Mesenteric fat pad (tissue), 1 donor: ENCODE measurements around the gene LRRC26. TPM values are rescaled to one million over a fixed set of nuclear protein-coding genes. Genes with fewer than 3 reads are reported as not detected.

ENCODE experiments used
- DNase-seq: peaks from one replicate; pipeline ENCODE4 v3.0.0-alpha.2; 2020; ENCODE audit warnings: low spot score
- total RNA-seq: library from RNA; stranded (reverse); fragmentation: NEBNext Ultra II Directional; extraction: Animal tissue kit (Norgen Biotek cat#: 25700); gene quantifications from one replicate; pipeline ENCODE4 v1.2.1, GENCODE V29; 2021
- donor health status: DM: yes; HTN: yes; CAD: no.

The LRRC26 gene
- total RNA-seq, 1 donor from 2014 or later: not detected

DNA sequence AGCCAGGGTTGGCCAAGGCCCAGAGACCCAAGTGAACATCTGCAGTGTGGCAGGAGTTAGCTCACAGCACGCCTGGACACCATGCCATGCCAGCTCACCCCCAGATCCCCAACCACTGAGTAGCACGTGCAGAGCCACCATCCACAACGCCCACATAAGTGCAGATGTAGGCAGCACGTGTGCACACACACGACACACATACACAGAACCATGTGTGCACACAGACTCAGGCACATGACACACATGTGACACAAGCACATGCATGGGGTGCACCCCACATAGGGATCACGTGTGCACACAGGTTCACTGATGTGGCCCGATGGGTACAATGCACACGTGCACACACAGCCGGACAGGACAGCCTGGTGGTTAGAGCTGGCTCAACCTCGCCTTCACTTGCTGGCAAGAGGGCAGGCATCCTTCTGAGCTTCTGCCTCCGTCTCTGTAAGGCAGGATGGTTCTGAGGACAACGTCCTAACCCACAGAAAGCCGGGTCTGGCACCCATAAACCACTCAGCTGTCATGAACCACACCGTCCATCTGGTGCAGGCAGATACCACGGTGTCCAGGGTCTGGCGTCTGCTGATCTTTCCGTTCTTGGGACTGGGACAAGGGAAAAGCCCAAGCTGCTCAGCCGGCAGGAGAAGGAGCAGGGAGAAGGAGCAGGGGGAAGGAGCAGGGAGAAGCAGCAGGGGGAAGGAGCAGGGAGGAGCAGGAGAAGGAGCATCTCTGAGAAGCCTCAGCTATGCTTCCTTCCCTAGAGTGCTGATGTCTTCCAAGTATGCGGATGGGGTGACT, 12.0 kb downstream of the LRRC26 start:
- no peak for DNase-seq

DNA sequence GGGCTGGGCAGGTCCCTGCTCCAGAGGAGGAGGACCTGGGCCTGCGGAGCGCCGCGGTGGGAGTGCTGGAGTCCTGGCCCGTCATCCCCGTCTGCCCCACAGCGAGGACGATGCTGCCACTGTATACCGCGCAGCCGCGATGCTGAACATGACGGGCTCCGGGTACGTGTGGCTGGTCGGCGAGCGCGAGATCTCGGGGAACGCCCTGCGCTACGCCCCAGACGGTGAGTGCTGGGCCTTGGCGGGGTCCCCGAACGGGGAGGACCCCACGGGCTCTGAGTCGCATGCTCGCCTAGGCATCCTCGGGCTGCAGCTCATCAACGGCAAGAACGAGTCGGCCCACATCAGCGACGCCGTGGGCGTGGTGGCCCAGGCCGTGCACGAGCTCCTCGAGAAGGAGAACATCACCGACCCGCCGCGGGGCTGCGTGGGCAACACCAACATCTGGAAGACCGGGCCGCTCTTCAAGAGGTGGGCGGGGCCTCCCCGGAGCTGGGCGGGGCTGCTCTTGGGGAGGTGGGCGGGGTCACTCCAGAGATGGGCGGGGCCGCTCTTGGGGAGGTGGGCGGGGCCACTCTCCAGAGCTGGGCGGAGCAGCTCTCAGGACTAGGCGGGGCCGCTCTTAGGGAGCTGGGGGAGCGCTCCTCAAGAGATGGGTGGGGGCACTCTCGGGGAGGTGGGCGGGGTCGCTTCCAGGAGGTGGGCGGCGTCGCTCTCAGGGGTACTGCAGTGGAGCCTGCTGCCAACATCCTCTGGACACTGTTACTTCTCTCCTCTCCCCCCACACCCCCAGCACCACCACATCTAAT, 13.1 kb downstream of the LRRC26 start:
- DNase-seq: no peak

DNA sequence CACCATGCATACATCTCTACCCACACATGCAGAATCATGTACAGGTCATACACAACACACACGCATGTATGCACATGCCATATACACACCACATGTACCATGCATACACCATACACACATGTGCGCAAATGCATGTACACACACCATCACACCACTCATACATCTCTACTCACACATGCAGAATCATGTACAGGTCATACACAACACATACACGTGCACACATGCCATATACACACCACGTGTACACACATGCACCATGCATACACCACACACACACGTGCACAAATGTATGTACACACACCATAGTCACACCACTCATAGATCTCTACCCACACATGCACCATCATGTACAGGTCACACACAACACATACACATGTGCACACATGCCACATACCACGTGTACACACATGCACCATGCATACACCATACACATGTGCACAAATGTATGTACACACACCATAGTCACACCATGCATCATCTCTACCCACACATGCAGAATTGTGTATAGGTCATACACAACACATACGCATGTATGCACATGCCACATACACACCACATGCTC, 16.9 kb downstream of the LRRC26 start:
- no peak for DNase-seq

DNA sequence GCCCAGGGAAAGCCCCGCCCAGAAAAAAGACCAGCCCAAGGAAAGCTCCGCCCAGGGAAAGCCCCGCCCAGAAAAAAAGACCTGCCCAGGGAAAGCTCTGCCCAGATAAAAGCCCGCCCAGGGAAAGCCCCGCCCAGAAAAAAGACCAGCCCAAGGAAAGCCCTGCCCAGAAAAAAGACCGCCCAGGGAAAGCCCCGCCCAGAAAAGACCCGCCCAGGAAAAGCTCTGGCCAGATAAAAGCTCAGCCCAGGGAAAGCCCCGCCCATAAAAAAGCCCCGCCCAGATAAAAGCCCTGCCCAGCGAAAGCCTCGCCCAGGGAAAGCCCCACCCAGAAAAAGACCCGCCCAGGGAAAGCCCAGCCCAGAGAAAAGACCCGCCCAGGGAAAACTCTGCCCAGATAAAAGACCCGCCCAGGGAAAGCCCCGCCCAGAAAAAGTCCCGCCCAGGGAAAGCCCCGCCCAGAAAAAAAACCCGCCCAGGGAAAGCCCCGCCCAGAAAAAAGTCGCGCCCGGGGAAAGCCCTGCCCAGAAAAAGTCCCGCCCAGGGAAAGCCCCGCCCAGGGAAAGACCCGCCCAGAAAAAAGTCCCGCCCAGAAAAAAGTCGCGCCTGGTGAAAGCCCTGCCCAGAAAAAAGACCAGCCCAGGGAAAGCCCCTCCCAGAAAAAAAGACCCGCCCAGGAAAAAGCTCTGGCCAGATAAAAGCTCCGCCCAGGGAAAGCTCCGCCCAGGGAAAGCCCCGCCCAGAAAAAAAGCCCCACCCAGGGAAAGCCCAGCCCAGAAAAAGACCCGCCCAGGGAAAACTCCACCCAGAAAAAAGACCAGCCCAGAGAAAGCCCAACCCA, 19.0 kb downstream of the LRRC26 start:
- DNase-seq: no peak

DNA sequence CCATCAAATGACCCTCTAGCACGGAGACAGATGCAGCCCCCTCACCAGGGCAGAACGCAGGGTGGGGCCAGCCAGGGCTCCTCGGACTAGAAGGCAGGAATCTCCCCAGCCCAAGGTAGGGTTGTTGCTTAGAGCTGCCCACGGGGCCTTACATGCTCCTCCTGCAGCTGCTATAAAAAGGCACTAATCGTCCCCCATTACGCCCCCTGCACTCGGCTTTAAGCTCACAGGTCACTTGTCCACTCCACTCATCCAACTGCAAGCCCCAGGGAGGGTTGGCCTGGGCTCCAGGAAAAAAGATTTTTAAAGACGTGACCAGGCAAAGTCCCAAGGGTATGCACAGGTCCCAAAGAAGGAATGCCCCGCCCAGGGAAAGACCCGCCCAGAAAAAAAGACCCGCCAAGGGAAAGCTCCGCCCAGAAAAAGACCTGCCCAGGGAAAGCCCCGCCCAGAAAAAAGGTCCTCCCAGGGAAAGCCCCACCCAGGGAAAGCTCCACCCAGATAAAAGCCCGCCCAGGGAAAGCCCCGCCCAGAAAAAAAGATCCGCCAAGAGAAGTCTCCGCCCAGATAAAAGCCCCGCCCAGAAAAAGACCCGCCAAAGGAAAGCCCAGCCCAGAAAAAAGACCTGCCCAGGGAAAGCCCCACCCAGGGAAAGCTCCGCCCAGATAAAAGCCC, 19.8 kb downstream of the LRRC26 start:
- DNase-seq: no peak

DNA sequence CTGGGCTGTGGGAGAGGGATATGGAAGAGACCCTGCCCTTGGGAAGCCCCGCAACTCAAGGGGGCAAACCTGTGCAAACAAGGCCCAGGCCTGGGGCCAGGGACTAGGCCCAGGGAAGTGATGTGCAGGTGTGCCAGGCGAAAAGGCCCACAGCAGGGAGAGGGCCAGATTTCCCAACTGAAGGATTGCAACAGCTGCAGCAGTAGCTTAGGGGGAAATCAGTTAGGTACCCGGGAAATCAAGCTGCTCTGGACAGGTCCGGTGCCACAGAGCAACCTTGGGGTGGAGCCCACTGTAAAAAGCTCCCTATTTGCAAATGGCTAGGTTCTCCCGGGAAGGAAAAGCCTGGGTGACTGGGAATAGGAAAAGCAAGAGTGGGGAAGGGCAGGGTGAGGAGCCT, 20.5 kb downstream of the LRRC26 start:
- DNase-seq: no peak

DNA sequence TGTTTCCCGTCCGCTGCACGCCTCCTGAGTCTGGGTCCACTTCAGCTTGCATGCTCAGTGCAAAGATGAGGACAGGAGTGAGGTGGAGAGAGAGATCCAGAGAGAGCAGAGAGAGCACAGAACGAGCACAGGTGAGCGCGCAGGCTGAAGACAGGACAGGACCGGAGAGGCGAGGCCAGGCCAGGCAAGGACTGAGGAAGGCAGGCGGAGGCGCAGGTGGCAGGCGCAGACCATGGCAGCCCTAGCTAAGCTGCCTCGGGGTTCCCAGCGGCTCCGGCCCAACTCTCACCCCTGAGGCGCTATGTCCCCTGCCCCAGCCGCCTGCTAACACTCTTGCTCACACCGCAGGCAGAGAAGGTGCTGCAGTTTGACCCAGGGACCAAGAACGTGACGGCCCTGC, 21.2 kb downstream of the LRRC26 start:
- DNase-seq: no peak

DNA sequence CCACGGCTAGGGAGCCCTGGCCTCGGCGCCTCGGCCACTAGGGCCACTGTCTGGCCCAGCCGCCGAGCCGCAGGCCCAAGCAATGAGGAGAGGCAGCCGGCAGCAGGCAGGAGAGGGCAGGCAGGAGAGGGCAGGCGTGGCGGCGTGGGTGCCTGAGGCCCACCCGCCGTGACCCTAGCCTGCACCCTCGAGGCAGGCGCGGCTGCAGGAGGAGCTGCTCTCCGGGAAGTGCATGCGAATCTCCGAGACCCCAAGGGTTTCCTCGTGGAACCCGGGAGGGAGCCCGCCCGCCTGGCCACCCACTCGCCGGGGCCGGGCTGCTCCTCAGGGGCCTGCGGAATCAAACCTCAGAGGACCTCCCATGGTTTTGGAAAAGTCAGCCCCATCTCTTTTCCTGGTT, 21.6 kb downstream of the LRRC26 start:
- DNase-seq: no peak

DNA sequence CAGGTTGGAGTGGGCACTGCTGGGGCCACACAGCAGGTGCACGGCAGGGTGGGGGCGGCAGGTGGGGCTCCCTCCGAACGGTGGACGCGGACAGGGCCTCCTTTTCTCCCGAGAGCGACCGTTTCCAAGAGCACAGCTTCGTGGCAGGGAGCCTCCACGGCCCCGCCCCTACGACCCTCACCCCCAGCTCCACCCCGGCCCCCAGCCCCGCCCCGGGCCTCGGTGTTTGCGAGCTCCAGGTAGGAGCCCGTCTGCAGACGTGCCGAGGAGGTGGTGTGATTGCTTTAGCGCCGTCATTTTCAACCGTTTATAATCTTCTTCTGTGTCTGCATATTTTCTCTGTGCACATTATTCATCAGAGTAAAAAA, 22.1 kb downstream of the LRRC26 start:
- DNase-seq: no peak

DNA sequence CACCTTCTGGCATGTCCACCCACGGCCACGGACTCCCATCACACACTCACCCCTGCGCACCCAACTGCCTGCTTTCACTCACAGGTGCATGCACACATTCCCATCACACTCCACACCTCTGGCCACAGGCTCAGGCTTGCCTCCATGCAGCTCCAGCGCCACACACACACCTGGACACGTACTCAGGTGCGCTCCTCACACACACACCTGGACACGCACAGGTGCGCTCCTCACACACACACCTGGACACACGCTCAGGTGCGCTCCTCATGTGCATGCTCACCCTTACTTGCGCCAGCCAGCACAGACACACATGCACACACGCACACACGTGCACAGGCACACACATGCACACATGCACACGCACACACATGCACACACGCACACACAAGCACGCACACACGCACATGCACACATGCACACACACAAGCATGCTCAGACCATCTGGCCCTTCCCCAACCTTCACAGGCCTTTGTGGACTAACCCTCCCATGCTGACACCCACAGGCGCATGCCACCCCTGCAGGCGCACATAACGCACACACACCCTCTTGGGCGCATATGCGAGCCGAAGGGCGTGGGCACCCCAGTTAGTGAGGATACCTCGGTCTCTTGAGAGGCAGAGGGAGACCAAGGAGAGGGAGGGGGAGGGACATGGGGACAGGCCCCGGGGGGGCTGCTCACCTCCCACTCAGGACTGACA, 22.6 kb downstream of the LRRC26 start:
- no peak for DNase-seq

DNA sequence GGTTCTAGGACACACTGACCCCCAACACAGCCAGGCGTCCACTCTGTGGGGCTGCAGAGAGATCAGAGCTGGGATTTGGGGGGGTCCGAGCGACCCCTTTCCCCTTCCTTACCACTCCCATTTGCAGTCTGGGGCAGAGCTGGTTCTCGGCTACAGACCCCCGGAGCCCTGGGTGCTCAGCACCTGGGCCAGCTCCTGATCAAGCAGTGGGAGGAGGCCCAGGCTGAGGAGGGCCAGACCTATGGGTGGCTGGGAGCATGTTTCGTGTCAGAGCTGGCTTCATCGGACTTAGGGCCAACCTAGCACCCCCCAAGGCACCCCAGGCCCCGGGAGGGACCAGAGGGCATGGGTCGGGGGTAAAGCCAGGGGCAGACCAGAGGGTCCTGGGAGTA, 23.3 kb downstream of the LRRC26 start:
- DNase-seq: no peak

DNA sequence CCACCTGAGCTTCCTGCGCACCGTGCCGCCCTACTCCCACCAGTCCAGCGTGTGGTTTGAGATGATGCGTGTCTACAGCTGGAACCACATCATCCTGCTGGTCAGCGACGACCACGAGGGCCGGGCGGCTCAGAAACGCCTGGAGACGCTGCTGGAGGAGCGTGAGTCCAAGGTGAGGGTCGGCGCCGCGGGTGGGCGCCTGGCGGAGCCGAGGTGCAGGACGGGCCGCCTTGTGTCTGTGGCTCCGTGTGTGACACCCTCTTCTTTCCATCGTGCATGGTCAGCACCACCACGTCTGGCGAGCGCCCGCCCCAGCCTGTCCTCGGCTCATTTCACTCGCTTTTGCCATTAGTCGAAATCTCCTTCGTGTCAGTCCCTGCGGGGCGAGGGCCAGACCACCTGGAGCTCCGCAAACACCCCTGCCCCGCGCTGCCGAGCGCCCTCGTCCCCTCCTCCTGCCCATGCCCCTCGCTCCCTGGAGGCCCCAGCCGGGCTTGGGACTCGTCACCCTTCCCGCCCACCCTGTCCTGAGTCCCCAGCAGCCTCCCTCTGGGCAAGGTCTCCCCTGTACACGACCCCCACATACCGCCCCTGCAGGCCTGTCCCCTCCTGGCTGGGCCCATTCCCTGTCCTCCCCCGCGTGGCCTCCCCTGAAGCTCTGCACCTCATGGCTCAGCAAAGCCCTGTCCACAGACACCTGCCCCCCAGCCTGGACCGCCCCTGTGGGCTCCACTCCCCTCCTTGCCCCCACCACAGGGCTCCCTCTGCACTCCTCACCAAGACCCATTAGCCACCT, 23.9 kb downstream of the LRRC26 start:
- no peak for DNase-seq

DNA sequence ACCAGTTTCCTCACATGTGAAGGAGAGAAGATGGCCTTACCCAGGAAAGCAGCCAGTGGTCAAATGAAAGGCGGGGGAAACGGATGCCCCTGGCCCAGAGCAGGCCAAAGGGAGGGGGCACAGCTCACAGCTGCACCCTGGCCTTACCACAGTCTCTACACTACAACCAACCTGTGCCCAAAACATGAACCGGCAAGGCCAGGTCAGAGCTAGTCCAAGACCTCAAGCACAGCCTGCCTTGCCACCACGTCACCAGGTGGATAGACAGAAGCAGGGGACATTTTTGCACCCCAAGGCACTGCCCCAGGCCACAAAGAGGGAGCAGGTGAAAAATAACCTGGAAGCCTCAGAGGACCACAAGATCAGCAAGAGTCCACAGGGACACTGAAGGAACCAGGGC, 26.4 kb downstream of the LRRC26 start:
- DNase-seq: no peak

DNA sequence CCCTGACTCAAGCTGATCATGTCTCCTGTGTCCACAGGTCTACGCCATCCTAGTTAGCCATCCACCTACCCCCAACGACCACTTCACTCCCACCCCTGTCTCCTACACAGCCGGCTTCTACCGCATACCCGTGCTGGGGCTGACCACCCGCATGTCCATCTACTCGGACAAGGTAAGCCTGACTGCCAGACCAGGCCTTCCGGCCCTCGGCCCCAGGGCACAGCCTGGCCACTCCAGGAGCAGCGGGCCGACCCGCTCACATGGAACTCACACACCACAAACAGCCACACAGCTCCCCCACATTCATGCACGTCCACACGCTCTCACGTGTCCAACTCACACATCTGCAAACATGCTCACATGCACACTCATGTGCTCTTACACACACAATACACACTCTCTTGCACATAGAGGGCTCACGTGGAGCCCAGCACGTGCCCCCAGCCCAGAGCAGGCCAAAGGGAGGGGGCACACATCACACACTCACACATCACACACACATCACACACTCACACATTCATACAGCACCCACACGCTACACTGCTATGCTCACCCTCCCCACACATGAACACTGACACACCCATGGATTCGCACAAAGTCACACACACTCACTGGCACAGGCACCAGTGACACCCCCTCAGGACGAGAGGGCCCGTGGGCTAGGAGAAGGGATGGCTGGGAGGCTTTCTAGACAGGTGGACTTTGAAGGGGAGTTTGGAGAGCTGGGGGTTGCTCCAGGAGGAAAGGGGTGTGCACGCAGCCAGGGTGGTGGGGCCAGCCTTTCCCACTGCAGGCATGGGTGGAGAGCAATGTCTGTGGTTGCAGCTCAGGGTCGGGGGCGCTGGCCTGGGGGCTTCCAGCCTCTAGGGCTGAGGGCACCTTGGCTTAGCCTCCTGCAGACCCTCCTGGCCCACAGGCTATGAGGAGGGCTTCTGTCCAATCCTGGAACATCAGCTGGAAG, 27.6 kb downstream of the LRRC26 start:
- no peak for DNase-seq

DNA sequence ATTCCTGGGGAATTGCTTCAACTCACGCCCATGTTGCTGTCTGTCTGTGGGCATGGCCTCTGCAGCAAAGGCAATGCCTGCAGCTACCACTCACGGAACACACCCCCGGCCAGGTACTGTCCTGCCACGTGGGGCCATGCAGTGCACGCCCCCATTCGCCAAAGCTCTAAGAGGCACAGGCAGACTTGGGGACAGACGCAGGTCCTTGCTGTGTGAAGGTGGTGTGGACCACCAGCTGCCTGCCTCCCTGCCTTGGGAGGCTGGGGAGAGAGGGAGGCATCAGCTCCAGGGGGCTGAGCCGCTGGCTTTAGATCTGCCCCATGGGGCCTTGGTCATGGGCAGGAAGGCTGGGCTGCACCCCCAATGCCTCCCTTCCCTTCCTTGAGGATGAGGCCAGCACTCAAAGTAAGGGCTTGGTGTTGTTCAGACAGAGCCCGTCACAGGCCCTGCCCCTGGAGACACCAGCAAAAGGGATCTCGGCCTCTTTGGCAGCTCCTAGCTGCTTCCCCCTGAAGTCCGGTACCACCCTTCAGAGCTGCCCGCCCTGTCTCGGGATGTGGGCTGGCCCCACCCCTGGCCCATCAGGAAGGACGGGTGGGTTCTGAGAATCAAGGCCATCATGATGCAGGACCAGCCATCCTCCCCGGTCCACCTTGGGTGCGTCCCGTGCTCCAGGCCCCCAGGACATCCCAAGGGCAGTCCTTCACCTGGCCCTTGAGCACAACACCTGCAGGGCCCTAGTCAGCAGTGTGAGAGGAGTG, 28.6 kb downstream of the LRRC26 start:
- no peak for DNase-seq

DNA sequence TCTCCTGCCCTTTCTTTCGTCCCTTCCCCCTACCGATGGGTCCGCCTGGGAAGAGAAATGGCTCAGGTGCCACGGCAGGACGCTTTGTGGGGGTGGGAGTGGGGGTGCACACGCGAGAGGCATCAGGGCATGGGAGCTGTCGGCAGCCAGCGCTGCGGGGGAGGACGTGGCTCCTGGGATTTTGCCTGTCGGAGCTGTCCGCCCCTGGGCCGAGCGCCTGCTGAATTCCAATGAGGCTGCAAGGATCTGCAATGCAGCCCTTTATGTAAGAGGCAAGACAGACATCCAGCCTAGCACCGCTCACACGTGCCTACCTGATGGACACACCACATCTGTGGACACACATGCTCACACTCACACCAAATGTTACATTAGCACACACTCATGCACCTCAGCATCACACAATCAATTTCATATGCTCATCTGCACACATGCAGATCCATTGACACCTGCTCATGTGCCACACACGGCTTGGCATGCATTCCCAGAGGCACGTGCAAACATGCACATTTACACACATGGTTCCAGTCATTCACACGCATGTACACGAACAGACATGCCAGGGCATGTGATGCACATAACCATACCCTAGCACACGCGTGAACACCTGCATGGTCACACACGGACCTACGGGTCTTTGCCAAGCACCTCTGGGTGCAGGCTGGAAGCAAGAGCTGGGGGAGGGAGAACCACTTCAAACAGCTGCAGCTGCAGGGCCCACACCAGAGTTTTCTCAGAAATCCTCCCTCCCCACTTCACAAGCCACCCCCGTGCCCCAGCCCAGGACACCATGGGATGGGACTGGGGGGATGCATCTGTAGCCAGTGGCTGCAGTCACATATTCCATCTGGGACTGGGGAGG, 29.5 kb downstream of the LRRC26 start:
- no peak for DNase-seq
